GM18951 (cell line): ENCODE results near the gene IRAG1.

Experiments used
- POLR2A ChIP-seq: IDR thresholded peaks from 4 replicates; pipeline ENCODE4 v1.6.1; 2011; ENCODE audit warnings: mild to moderate bottlenecking; ENCODE audit not compliant: insufficient read length, insufficient read depth; ENCODE audit errors: extremely low read depth
- in situ Hi-C: fragments of 300-500 bp; cut with MboI; formaldehyde crosslinking; loops from one replicate; pipeline ENCODE4 v1.12.0; 2022; ENCODE audit warnings: low sequenced_read_pairs, mixed read lengths, inconsistent platforms; ENCODE audit not compliant: unreplicated experiment

Gene IRAG1

DNA sequence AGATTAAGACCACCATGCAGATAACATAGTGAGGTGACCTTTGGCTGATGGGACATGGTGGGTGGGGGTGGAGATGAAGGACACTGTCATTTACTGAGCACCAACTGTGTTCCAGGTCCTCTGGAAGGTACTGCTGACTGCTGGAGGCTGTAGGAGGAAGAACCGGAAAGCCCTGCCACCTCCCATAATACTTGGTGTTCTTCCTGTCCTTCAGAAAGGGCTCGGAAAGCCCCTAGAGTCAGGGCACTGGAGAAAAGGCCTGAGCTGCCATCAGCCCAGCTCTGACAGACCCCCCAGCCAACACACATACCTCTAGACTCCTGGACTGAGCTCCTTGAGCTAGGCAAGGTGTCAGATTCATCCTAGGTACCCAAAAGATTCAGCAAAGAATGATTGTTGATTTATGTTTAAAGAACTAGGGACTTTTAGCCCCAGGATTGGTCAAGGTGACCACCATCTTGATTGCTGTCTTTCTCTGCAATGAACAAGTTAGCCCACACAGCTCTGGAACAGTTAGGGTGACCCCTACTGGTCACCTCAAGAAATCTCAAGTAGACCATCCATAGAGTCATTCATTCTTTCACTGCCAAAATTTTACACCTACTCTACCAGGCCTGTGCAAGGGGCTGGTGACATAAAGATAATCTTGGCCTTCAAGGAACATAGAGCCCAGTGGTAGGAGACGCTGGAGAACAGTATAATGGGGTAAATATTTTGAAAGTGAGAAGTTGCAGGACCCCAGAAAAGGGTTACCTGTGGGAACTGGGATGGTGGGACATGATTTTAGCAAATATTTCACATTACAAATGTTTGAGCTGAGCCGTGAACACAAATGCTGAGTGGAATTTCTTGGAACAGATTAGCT lies 39.4 kb downstream of the IRAG1 start:
- no peak for TF ChIP-seq POLR2A
- in situ Hi-C loops: no loop called here

DNA sequence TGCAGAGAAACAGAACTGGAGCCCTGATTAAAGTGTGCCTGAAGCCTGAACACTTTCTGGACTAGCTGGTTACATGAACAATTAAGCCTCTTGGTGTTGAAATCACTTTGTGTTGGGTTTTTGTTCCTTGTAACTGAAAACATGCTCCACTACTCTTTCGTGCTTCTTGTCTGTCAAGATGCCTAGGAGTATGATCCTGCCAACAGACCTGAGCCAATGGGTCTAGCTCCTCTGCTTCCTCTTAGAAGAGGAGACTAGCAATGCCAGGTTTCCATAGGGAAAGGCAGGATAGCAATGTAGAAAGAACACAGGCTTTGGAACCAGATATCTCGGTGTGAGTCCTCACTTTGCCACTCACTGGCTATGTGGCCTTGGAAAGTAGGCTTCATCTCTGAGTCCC lies 40.3 kb downstream of the IRAG1 start:
- TF ChIP-seq POLR2A: no peak
- in situ Hi-C loops: no loop called here

DNA sequence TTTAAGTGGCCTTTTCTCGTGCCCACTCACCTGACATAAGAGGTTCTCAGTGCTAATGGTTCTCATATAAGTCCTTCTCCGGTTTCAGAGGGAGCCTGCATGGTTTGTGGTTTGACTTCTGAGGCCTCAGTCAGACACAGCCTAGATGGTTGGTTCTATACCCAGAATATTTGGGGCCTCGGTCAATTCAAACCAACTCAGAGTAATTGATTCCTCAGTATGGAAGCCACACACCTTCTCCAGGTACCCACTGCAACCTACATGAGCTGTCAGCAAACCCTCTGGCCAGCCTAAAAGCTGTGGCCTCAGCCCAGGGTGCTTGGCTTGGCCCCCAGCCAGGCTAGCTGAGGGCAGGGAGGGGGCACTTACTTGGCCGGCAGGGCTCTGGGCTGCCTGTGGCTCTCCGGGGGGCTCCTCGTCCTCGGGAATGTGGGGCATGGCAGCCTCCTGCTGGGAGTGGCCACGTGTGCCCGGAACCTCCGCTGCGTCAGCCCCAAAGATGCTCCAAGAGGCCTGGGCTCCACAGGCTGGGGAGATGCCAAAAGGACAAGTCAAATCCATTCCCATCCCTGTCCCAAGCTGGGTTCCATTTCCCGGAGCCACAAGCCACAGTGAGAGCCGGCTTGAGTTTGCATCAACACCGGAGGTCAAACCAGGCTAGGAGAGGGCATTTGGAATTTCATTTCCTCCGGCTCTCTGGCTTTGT lies 41.7 kb downstream of the IRAG1 start:
- in situ Hi-C loops: no loop called here
- TF ChIP-seq POLR2A: no peak

- in situ Hi-C loops: no loop called here
- TF ChIP-seq POLR2A: no peak
Observed at GRCh38 chr11:10650630-10651029, 42.9 kb downstream of the IRAG1 start.

DNA sequence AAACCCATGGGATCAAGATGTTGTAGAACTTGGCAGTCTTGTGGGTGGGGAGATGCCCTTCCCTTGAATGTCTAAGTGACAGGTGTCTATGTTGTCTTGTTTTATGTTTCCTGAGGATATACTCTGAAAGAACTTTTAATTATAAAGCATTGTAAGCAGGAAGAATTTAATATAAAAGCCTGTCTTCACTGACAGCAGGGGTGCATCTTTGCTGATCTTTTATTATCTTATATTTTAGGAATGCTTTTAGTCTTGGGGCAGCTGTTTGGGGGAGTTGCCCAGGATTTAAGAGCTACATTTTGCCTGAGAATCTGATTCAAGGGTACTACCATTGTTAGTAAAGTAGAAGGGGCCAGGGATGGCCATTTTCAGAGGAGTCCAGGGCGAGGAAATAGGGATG lies 43.4 kb downstream of the IRAG1 start:
- TF ChIP-seq POLR2A: no peak
- in situ Hi-C loops: no loop called here

DNA sequence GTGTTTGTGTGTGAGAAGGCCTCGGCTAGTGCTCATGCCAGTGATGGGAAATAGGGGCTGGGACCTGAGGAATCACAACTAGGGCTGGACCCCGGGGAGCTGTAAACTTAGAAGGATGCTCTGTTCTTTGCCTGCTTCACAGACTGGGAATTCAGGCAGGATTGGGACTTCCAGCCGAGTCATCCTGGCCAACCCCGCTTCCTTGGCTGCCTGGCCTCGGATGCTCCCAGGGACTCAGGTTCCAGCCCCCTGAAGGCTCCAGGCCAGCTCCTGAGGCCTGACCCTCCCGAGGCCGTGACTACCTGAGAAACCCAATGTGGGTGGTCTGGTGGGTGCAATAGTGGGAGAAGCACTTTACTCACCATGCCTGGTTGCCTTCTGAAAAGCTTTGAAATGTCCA lies 44.7 kb downstream of the IRAG1 start:
- in situ Hi-C loops: no loop called here

DNA sequence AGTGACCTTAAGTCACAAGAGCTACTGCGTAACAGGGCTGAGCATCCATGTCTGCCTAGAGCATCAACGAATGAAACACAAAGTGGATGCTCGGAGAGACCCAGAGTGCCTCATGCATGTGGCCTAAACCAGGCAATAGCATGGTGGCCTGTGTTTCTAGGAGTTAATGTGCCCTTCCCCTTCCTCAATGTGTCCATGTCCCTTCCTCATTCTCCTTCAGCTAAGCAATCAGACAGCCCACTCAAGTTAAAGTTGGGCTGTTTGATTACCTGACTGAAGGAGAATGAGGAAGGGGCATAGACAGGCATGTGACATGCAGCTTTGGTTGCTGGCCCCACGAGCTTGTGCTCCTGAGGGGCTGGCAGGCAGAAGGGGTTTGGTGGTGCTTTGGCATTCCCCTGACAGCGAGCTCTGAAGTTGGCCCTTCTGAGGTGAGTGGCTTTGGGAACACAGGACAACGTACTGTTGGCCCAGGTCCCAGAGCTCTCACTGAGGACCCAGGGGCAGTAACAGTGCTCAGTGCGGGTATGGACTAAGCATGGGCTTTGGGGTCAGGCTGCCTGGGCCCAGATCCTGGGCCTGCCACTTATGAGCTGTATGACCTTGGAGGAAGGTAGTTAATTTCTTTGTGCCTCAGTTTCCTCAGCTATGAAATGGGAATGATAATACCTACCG lies 46.7 kb downstream of the IRAG1 start:
- no peak for TF ChIP-seq POLR2A
- in situ Hi-C loops: no loop called here

More for the DNA sequence above, 44.7 kb downstream of the IRAG1 start:
- TF ChIP-seq POLR2A: no peak

GRCh38 chr11:10646005-10646404 lies 47.5 kb downstream of the IRAG1 start:
- TF ChIP-seq POLR2A: no peak
- in situ Hi-C loops: no loop called here

DNA sequence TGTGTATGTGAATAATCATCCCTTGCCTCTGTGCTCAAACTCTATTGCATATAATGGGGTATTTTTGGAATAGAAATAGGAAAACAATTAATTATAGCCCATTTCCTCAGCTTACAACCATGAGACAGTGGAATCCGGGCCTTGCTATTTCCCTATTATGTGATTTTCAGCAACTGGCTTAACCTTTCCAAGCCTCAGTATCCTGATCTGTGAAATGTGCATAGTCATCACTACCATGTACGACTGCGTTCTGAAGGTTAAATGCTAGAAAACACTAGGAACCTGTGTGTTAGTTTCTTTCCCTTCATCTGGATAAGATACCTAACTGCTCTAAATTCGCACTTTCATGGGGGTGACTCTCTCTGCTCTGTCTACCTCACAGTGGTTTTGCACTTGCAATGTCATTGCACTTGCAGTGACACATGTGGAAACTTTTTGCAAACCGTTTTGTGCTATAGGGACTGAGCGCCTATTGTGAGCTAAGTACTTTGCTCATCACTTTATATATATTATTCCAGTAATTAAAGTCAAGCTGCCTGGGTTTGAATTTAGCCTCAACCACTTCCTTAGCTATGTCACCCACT lies 48.3 kb downstream of the IRAG1 start:
- TF ChIP-seq POLR2A: no peak
- in situ Hi-C loops: no loop called here
